Measurements from ENCODE around the gene XYLT1. TPM values are rescaled to one million over a fixed set of nuclear protein-coding genes. Genes with fewer than 3 reads are reported as not detected.

Gene XYLT1
- total and polyA plus RNA-seq, 2 of the 13 experiments (the other 11 are each of a cell fraction or from before 2014, with no cell fraction given), result not detected

GRCh38 chr16:17171250-17172143 is 299.3 kb downstream of the XYLT1 start (continued):
- peak; percentile 31; the same call in 1 of the 2 replicates for TF ChIP-seq ZMYM3 (CRISPR knock-in tag; IDR thresholded peaks at IDR 0.05)
- TF ChIP-seq ZNF670 (CRISPR knock-in tag; IDR thresholded peaks at IDR 0.05; ENCODE audit: borderline replicate concordance), result 0 out of 2 replicates have a peak, but pooled peaks have one; percentile 21
- TF ChIP-seq BHLHE40 (IDR thresholded peaks at IDR 0.05; ENCODE audit: low read length), result no peak
- no peak for TF ChIP-seq CREB1 (IDR thresholded peaks at IDR 0.05)
- TF ChIP-seq CREB1 (CRISPR knock-in tag; IDR thresholded peaks at IDR 0.05), result peak; percentile 41; the same call in 1 of the 2 replicates
- TF ChIP-seq, protein P1, sequence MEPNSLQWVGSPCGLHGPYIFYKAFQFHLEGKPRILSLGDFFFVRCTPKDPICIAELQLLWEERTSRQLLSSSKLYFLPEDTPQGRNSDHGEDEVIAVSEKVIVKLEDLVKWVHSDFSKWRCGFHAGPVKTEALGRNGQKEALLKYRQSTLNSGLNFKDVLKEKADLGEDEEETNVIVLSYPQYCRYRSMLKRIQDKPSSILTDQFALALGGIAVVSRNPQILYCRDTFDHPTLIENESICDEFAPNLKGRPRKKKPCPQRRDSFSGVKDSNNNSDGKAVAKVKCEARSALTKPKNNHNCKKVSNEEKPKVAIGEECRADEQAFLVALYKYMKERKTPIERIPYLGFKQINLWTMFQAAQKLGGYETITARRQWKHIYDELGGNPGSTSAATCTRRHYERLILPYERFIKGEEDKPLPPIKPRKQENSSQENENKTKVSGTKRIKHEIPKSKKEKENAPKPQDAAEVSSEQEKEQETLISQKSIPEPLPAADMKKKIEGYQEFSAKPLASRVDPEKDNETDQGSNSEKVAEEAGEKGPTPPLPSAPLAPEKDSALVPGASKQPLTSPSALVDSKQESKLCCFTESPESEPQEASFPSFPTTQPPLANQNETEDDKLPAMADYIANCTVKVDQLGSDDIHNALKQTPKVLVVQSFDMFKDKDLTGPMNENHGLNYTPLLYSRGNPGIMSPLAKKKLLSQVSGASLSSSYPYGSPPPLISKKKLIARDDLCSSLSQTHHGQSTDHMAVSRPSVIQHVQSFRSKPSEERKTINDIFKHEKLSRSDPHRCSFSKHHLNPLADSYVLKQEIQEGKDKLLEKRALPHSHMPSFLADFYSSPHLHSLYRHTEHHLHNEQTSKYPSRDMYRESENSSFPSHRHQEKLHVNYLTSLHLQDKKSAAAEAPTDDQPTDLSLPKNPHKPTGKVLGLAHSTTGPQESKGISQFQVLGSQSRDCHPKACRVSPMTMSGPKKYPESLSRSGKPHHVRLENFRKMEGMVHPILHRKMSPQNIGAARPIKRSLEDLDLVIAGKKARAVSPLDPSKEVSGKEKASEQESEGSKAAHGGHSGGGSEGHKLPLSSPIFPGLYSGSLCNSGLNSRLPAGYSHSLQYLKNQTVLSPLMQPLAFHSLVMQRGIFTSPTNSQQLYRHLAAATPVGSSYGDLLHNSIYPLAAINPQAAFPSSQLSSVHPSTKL (CRISPR knock-in tag; IDR thresholded peaks at IDR 0.05), result peak; percentile 30; the same call in 1 of the 2 replicates
- TF ChIP-seq ZNF766 (CRISPR knock-in tag; IDR thresholded peaks at IDR 0.05; ENCODE audit: borderline replicate concordance), result no peak
- TF ChIP-seq FOXO1 (CRISPR knock-in tag; IDR thresholded peaks at IDR 0.05), result peak; percentile 56; the same call in 1 of the 2 replicates
- TF ChIP-seq ZNF367 (CRISPR knock-in tag; IDR thresholded peaks at IDR 0.05; ENCODE audit: borderline replicate concordance), result no peak
- TF ChIP-seq ZNF574 (CRISPR knock-in tag; IDR thresholded peaks at IDR 0.05), result peak; percentile 51; the same call in 1 of the 2 replicates
- peak; percentile 81 for TF ChIP-seq FOXA3 (CRISPR knock-in tag; IDR thresholded peaks at IDR 0.05)
- TF ChIP-seq HNF4A (CRISPR knock-in tag; IDR thresholded peaks at IDR 0.05), result peak; percentile 66
- TF ChIP-seq, protein P2, sequence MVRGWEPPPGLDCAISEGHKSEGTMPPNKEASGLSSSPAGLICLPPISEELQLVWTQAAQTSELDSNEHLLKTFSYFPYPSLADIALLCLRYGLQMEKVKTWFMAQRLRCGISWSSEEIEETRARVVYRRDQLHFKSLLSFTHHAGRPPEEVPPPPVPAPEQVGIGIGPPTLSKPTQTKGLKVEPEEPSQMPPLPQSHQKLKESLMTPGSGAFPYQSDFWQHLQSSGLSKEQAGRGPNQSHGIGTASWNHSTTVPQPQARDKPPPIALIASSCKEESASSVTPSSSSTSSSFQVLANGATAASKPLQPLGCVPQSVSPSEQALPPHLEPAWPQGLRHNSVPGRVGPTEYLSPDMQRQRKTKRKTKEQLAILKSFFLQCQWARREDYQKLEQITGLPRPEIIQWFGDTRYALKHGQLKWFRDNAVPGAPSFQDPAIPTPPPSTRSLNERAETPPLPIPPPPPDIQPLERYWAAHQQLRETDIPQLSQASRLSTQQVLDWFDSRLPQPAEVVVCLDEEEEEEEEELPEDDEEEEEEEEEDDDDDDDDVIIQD (CRISPR knock-in tag; IDR thresholded peaks at IDR 0.05; ENCODE audit: low read depth), result no peak
- no peak for TF ChIP-seq ZNF703 (CRISPR knock-in tag; IDR thresholded peaks at IDR 0.05; ENCODE audit: borderline replicate concordance)
- no peak for TF ChIP-seq SOX13 (IDR thresholded peaks at IDR 0.05)
- 0 out of 4 replicates have a peak, but pooled peaks of 1 of the 2 experiments have one; percentile 17 for TF ChIP-seq SOX13 (CRISPR knock-in tag; conservative IDR thresholded peaks at IDR 0.05 in 1 of 2, IDR thresholded peaks at IDR 0.05 in 1 of 2)
- TF ChIP-seq FOXK1 (CRISPR knock-in tag; IDR thresholded peaks at IDR 0.05; ENCODE audit: borderline replicate concordance, low read depth), result peak; percentile 63; the same call in 1 of the 2 replicates
- peak; percentile 44; the same call in 1 of the 2 replicates for TF ChIP-seq HOXA3 (CRISPR knock-in tag; IDR thresholded peaks at IDR 0.05)
- 0 out of 2 replicates have a peak, but pooled peaks have one; percentile 24 for TF ChIP-seq ZNF605 (CRISPR knock-in tag; IDR thresholded peaks at IDR 0.05)
- peak; percentile 33; the same call in 1 of the 2 replicates for TF ChIP-seq NFIC (IDR thresholded peaks at IDR 0.05; ENCODE audit: low read length)
- no peak for TF ChIP-seq RXRA (CRISPR knock-in tag; IDR thresholded peaks at IDR 0.05)
- no peak for TF ChIP-seq MATR3 (CRISPR knock-in tag; IDR thresholded peaks at IDR 0.05)

Measured in HepG2 (cell line).